T-helper 2 cell treated with Interferon-gamma antibody and Interleukin-4, amounts not matched to agents 5 μg/mL and 100 μg/mL, for 36 hours (primary cell): ENCODE measurements around the gene LCOR.
A peak's percentile ranks its signal among the peaks of the same experiment; 100 is the strongest.
"Not testable (repeated sequence)": the region's sequence is repeated elsewhere in the genome, so short reads cannot be mapped to it uniquely, and the experiment has no call there.

Experiments
- DNase-seq: peaks from one replicate; pipeline ENCODE4 v3.0.0; 2021; ENCODE audit warnings: low spot score
- H3K27ac Mint-ChIP-seq: one replicate; pipeline ENCODE4 v1.8.0; 2021; ENCODE audit warnings: mild to moderate bottlenecking, mixed read lengths
- H3K27me3 Mint-ChIP-seq: one replicate; pipeline ENCODE4 v1.8.0; 2021; ENCODE audit warnings: low read depth, mixed read lengths
- H3K36me3 Mint-ChIP-seq: one replicate; pipeline ENCODE4 v1.8.0; 2021; ENCODE audit warnings: low read depth, mixed read lengths
- H3K4me1 Mint-ChIP-seq: one replicate; pipeline ENCODE4 v1.8.0; 2021; ENCODE audit warnings: low read depth, mixed read lengths
- H3K4me3 Mint-ChIP-seq: one replicate; pipeline ENCODE4 v1.8.0; 2022; ENCODE audit warnings: mild to moderate bottlenecking, moderate library complexity, mixed read lengths
- H3K9me3 Mint-ChIP-seq: one replicate; pipeline ENCODE4 v1.8.0; 2021; ENCODE audit warnings: mixed read lengths

The LCOR gene

DNA sequence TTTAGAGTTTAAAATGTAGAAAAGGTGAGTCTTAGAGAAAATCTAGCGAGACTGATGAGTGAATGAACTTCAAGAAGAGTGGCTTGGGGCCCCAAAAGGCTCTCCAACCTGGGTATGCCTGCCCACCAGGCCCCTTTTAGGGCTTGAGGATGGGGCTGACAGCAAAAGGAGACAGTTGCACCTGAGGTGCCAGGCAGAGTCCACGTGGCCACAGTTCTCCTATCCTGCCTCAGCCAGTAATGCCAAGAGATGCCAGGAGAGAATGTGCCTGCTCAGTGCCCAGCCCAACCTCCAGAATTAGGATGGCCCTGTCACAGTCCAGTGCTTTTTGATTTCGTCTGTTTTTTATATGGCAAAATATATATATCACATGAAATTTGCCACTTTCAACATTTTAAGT lies 197.2 kb downstream of the LCOR start:
- H3K27ac Mint-ChIP-seq: no peak overlapping the region
- H3K36me3 Mint-ChIP-seq: no peaks in the 10 kb centered on the region
- no peak overlapping the region for H3K4me3 Mint-ChIP-seq
- peaks cover 1% of the 10 kb centered on the region for H3K4me1 Mint-ChIP-seq
- DNase-seq: no peak
- peaks cover 15% of the 10 kb centered on the region for H3K27me3 Mint-ChIP-seq
- no peaks in the 10 kb centered on the region for H3K9me3 Mint-ChIP-seq

DNA sequence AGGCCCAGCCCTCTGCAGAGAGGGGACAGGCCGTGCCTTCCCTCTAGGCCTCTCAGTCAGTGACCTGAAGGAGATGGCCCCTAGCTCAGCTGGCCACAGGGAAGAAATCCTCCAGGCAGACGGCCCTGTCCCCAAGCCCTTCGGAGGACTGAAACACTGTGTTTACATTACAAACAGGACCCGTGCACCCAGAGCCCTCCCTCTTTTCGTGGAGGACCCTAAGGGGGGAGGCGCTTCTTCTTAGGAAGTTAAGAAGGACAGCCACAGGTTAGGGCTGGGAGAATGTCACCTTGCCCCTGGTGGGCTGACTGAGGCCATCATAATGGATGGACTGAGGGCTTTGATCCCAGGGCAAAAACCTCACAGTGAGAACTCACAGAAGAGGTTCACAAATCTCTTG lies 198.8 kb downstream of the LCOR start:
- no peak overlapping the region for H3K27ac Mint-ChIP-seq
- H3K36me3 Mint-ChIP-seq: no peaks in the 10 kb centered on the region
- peaks cover 15% of the 10 kb centered on the region for H3K27me3 Mint-ChIP-seq
- DNase-seq: no peak
- no peaks in the 10 kb centered on the region for H3K9me3 Mint-ChIP-seq
- H3K4me3 Mint-ChIP-seq: no peak overlapping the region
- no peaks in the 10 kb centered on the region for H3K4me1 Mint-ChIP-seq

DNA sequence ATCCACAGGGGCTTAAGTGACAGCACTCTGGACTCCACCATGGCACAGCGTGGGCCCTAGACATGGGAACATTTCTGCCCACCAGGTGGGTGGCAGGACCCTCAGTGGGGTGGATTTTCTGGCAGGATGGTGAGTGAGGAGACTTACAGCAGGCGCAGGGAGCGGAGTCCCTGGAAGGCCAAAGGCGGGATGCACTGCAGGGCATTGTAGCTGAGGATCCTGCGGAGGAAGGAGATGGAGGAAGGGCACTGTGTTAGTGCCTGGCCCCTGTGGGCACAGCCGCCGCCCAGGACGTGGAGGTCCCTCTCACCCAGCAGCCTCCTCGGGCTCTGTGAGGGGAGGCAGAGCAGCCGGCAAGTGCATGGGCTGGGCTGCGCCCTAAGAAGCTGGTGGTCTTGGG lies 199.4 kb downstream of the LCOR start:
- H3K4me3 Mint-ChIP-seq: no peak overlapping the region
- no peak overlapping the region for H3K27ac Mint-ChIP-seq
- H3K4me1 Mint-ChIP-seq: no peaks in the 10 kb centered on the region
- H3K27me3 Mint-ChIP-seq: peaks cover 16% of the 10 kb centered on the region
- no peak for DNase-seq
- no peaks in the 10 kb centered on the region for H3K36me3 Mint-ChIP-seq
- no peaks in the 10 kb centered on the region for H3K9me3 Mint-ChIP-seq

DNA sequence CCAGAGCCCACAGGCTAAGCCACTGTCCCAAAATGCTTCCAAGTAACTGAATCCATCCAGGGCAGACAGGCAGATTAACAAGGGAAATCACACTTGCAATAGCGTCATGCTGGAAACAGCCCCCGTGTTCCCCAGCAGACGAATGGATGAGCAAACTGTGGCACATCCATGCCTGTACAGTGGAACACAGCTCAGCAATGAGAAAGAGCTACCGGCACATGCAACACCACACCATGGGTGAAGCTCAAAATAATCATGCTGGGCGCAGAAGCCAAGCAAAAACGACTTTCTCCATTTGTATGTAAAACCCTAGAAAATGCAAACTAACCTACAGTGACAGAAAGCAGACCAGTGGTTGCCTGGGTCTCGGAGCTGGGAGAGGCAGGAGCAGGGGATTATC lies 200.5 kb downstream of the LCOR start:
- H3K27me3 Mint-ChIP-seq: peaks cover 15% of the 10 kb centered on the region
- H3K4me1 Mint-ChIP-seq: peaks cover 2% of the 10 kb centered on the region
- no peak overlapping the region for H3K4me3 Mint-ChIP-seq
- H3K9me3 Mint-ChIP-seq: no peaks in the 10 kb centered on the region
- H3K36me3 Mint-ChIP-seq: no peaks in the 10 kb centered on the region
- no peak for DNase-seq
- no peak overlapping the region for H3K27ac Mint-ChIP-seq

- H3K4me1 Mint-ChIP-seq, H3K27ac Mint-ChIP-seq, H3K36me3 Mint-ChIP-seq, H3K4me3 Mint-ChIP-seq, DNase-seq, H3K9me3 Mint-ChIP-seq, H3K27me3 Mint-ChIP-seq: not testable (repeated sequence)
Observed at GRCh38 chr10:97033841-97034240, 201.7 kb downstream of the LCOR start.

DNA sequence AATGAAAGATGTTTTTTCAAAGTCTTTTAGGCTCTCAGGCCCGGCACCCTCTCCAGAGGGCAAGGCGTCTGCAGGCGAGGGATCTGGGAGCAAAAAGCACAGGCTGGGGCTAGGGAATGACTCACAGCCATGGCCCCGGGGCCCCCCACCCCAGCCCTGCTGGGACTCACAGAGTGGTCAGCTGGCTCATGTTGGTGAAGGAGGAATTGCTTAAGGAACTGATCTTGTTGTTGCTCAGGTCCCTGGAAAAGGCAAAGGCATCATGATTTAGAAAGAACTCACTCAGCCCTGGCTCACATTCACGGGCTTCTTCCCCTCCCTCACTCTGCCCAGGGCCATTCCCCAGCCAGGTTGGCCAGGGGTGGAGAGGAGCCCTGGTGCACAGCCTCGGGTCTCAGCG lies 202.2 kb downstream of the LCOR start:
- DNase-seq: no peak
- H3K4me1 Mint-ChIP-seq: peaks cover 5% of the 10 kb centered on the region
- H3K9me3 Mint-ChIP-seq: no peaks in the 10 kb centered on the region
- no peak overlapping the region for H3K4me3 Mint-ChIP-seq
- H3K27me3 Mint-ChIP-seq: peaks cover 5% of the 10 kb centered on the region
- H3K36me3 Mint-ChIP-seq: no peaks in the 10 kb centered on the region
- H3K27ac Mint-ChIP-seq: no peak overlapping the region

DNA sequence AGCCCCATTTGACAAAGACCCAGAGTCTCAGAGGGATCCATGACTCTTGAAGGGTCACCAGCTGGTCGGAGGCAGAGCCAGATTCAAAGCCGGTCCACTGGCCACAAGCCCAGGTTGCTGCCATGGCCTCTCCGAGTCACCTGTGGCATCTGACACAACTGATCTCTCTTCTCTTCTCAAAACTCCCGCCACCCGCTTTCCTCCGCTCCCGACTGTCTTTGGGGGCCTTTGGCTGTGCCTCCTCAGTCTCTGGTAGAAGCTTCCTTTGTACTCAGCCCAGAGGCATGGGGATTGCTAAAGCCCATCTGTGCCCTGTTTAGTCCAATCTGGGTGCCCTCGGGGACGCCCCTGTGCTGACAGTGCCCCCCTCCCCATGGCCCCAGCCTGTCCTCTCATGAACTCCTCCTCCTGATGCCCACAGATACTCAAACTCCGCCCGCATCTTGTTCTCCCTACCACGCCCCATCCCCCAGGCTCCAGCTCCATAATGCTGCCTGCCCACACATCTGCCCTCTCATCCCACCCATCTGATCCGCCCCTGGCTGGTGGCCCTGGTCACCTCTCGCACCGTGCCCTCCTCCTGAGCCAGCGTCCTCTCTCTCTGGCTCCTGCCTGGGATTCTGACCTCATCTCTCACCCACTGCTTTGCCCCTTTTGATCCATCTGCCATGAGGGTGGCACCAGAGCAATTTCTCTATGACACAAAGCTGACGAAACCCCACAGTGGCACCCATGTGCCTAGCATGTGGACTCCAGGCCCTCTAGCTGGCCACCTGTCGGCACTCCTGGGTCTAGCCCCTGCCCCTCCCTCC lies 203.1 kb downstream of the LCOR start:
- no peak for DNase-seq
- peaks cover 2% of the 10 kb centered on the region for H3K27me3 Mint-ChIP-seq
- no peak overlapping the region for H3K27ac Mint-ChIP-seq
- peaks cover 5% of the 10 kb centered on the region for H3K4me1 Mint-ChIP-seq
- H3K9me3 Mint-ChIP-seq: no peaks in the 10 kb centered on the region
- H3K4me3 Mint-ChIP-seq: no peak overlapping the region
- H3K36me3 Mint-ChIP-seq: no peaks in the 10 kb centered on the region

GRCh38 chr10:97037365-97038361 lies 205.6 kb downstream of the LCOR start:
- H3K4me3 Mint-ChIP-seq: peak overlapping the region; percentile 49
- DNase-seq: peak; percentile 62
- H3K27me3 Mint-ChIP-seq: peaks cover 2% of the 10 kb centered on the region
- peaks cover 5% of the 10 kb centered on the region for H3K4me1 Mint-ChIP-seq
- H3K36me3 Mint-ChIP-seq: no peaks in the 10 kb centered on the region
- no peak overlapping the region for H3K27ac Mint-ChIP-seq
- no peaks in the 10 kb centered on the region for H3K9me3 Mint-ChIP-seq

GRCh38 chr10:97038688-97039087 lies 206.6 kb downstream of the LCOR start:
- Mint-ChIP-seq H3K27me3 (peaks cover 2% of the 10 kb centered on the region), H3K27ac (no peak overlapping the region), H3K9me3 (no peaks in the 10 kb centered on the region), H3K4me3 (no peak overlapping the region), H3K4me1 (peaks cover 5% of the 10 kb centered on the region), H3K36me3 (no peaks in the 10 kb centered on the region)
- DNase-seq: no peak

- no peak overlapping the region for H3K27ac Mint-ChIP-seq
- H3K4me3 Mint-ChIP-seq: no peak overlapping the region
- peaks cover 2% of the 10 kb centered on the region for H3K27me3 Mint-ChIP-seq
- no peaks in the 10 kb centered on the region for H3K9me3 Mint-ChIP-seq
- DNase-seq: no peak
- peaks cover 5% of the 10 kb centered on the region for H3K4me1 Mint-ChIP-seq
- H3K36me3 Mint-ChIP-seq: no peaks in the 10 kb centered on the region
Observed at GRCh38 chr10:97039538-97040247, 207.6 kb downstream of the LCOR start.

DNA sequence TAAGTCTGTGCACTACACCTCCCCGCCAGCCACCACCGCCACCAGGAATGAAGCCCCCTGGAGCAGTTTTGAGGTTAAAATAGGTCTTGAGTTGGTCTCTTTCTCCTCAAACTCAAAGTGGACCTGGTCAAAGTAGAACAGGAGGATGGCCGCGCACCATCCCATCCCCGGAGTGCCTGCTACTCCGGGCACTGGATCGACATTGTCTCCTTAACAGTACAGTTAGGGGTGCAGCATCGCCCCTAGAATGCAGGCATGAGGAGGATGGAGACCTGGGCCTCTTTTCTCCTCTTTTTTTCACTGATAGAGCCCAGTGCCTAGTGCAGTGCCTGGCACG lies 208.1 kb downstream of the LCOR start:
- Mint-ChIP-seq H3K36me3 (no peaks in the 10 kb centered on the region), H3K27ac (no peak overlapping the region), H3K4me3 (no peak overlapping the region), H3K4me1 (peaks cover 5% of the 10 kb centered on the region), H3K9me3 (no peaks in the 10 kb centered on the region), H3K27me3 (peaks cover 2% of the 10 kb centered on the region)
- DNase-seq: no peak

GRCh38 chr10:97040706-97041105 lies 208.6 kb downstream of the LCOR start:
- H3K4me3 Mint-ChIP-seq: no peak overlapping the region
- H3K27me3 Mint-ChIP-seq: peaks cover 2% of the 10 kb centered on the region
- H3K36me3 Mint-ChIP-seq: no peaks in the 10 kb centered on the region
- H3K9me3 Mint-ChIP-seq: no peaks in the 10 kb centered on the region
- no peak for DNase-seq
- peaks cover 5% of the 10 kb centered on the region for H3K4me1 Mint-ChIP-seq
- no peak overlapping the region for H3K27ac Mint-ChIP-seq

DNA sequence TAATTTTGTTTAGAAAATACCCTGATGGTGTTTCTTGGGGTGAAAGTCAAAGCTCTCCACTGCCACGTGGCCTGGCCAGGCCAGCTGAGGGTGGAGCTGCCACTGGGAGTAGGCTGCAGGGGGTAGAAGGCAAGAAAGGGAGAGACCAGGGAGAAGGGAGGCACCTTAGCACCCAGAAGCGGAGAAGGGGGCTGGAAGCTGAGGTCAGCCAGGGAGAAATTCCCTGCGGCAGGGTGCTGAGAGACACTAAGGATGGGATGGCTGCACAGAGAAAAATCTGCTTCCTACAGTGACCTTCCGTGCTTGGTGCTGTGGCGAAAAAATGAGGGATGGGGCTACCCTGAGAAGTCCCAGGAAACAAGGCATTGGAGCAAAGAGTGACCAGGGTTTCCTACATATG lies 210.0 kb downstream of the LCOR start:
- no peak overlapping the region for H3K27ac Mint-ChIP-seq
- H3K36me3 Mint-ChIP-seq: no peaks in the 10 kb centered on the region
- DNase-seq: no peak
- no peak overlapping the region for H3K4me3 Mint-ChIP-seq
- no peaks in the 10 kb centered on the region for H3K9me3 Mint-ChIP-seq
- peaks cover 5% of the 10 kb centered on the region for H3K4me1 Mint-ChIP-seq
- no peaks in the 10 kb centered on the region for H3K27me3 Mint-ChIP-seq
